ENCODE results near the gene CDK12. TPM values are rescaled to one million over a fixed set of nuclear protein-coding genes. Genes with fewer than 3 reads are reported as not detected.

Gene CDK12
- total RNA-seq, 1 experiment from 2014 or later = 51.2 TPM

GRCh38 chr17:39569126-39569525, 107.8 kb downstream of the CDK12 start (continued):
- TF ChIP-seq SP1 (IDR thresholded peaks at IDR 0.05; ENCODE audit: low read depth) (no peak), ZFX (IDR thresholded peaks at IDR 0.05) (no peak), RAD21 (IDR thresholded peaks at IDR 0.05; ENCODE audit: low read depth) (no peak), FOSL1 (IDR thresholded peaks at IDR 0.05; ENCODE audit: low read depth) (no peak), CBX3 (IDR thresholded peaks at IDR 0.05; ENCODE audit: low read depth) (no peak), EZH2 (IDR thresholded peaks at IDR 0.05) (no peak), POLR2A (IDR thresholded peaks at IDR 0.05; ENCODE audit: borderline replicate concordance, extremely low read depth, insufficient read depth, insufficient read length) (no peak), POLR2AphosphoS5 (IDR thresholded peaks at IDR 0.05; ENCODE audit: low read depth, low read length) (no peak), YY1 (IDR thresholded peaks at IDR 0.05; ENCODE audit: extremely low read depth, insufficient replicate concordance, low read depth, low read length) (no peak)

GRCh38 chr17:39572121-39572520, 110.8 kb downstream of the CDK12 start:
- peaks cover 0 to 5% of the 10 kb centered on the region in 2 experiments; a peak in 1 of 4 replicates for H3K9me3 ChIP-seq (ENCODE audit: control insufficient read depth in 1 of 2, insufficient read depth in 1 of 2, low read depth in 1 of 2, low read length in 2 of 2)
- ChIA-PET RAD21 (ENCODE audit: low non-redundant PET in 1 of 2, low total read pairs in 2 of 2, uncharacterized antibody in 2 of 2, unreplicated experiment in 2 of 2) (no interaction called here), CTCF (no interaction called here), POLR2A (no interaction called here)
- no peaks in the 10 kb centered on the region for H3K27me3 ChIP-seq (ENCODE audit: insufficient read depth, low read length)
- no peaks in the 10 kb centered on the region for H4K20me1 ChIP-seq (ENCODE audit: insufficient read depth)
- H3K4me3 ChIP-seq (replicated peaks in 1 of 2; ENCODE audit: low read depth in 1 of 2, low read length in 2 of 2) = no peak overlapping the region
- H3K79me2 ChIP-seq (ENCODE audit: insufficient read depth, low read length) = no peaks in the 10 kb centered on the region
- intact Hi-C loops (cut with micrococcal nuclease) = no loop called here
- H2AFZ ChIP-seq (ENCODE audit: low read depth, low read length, poor library complexity, severe bottlenecking) = no peak overlapping the region
- H3K4me1 ChIP-seq (ENCODE audit: control insufficient read depth in 1 of 2, insufficient read depth in 2 of 2, low read length in 2 of 2) = peaks cover 4 to 11% of the 10 kb centered on the region in 2 experiments; a peak in 2 of 4 replicates
- no peaks in the 10 kb centered on the region for H3K36me3 ChIP-seq (ENCODE audit: control insufficient read depth in 1 of 2, insufficient read depth in 2 of 2, low read length in 2 of 2)
- BruUV-seq (replicated peaks) = no TSS peak
- no peak overlapping the region for H3K4me2 ChIP-seq (ENCODE audit: low read length)
- no peaks in the 10 kb centered on the region for H3K9me2 ChIP-seq (ENCODE audit: insufficient read depth)
- ATAC-seq = no peak
- no peak overlapping the region for H3K9ac ChIP-seq (ENCODE audit: low read length)
- H3K27ac ChIP-seq (ENCODE audit: low read depth, low read length) = no peak overlapping the region
- DNase-seq (ENCODE audit: low read depth, low spot score) = no peak
- TF ChIP-seq POLR2AphosphoS5 (IDR thresholded peaks at IDR 0.05; ENCODE audit: low read depth, low read length) (no peak), RAD21 (IDR thresholded peaks at IDR 0.05; ENCODE audit: low read depth) (no peak), ZNF274 (IDR thresholded peaks at IDR 0.05; ENCODE audit: low read depth, low read length) (no peak), REST (IDR thresholded peaks at IDR 0.05; ENCODE audit: low read depth) (no peak), SP1 (IDR thresholded peaks at IDR 0.05; ENCODE audit: low read depth) (no peak), CEBPB (IDR thresholded peaks at IDR 0.05; ENCODE audit: low read depth) (no peak), JUND (IDR thresholded peaks at IDR 0.05) (no peak), POLR2A (IDR thresholded peaks at IDR 0.05; ENCODE audit: borderline replicate concordance, extremely low read depth, insufficient read depth, insufficient read length) (no peak), EZH2phosphoT487 (IDR thresholded peaks at IDR 0.05; ENCODE audit: borderline replicate concordance) (no peak), SIN3A (IDR thresholded peaks at IDR 0.05; ENCODE audit: low read depth) (no peak), SRF (IDR thresholded peaks at IDR 0.05; ENCODE audit: low read depth) (no peak), EGR1 (IDR thresholded peaks at IDR 0.05; ENCODE audit: low read depth) (no peak), ZBTB33 (IDR thresholded peaks at IDR 0.05; ENCODE audit: extremely low read depth, insufficient replicate concordance, low read length) (no peak), CTCF (IDR thresholded peaks at IDR 0.05 in 2 of 3, conservative IDR thresholded peaks at IDR 0.05 in 1 of 3; ENCODE audit: borderline replicate concordance in 1 of 3, insufficient read depth in 1 of 3, low read depth in 2 of 3, low read length in 2 of 3) (no peak), YY1 (IDR thresholded peaks at IDR 0.05; ENCODE audit: extremely low read depth, insufficient replicate concordance, low read depth, low read length) (no peak), ZFX (IDR thresholded peaks at IDR 0.05) (no peak)
